Germinal center (tissue), 1 donor: ENCODE results near the gene SLC7A1.
A peak's percentile ranks its signal among the peaks of the same experiment; 100 is the strongest.

Experiments
- DNase-seq: peaks from one replicate; pipeline ENCODE4 v3.0.0; 2012; ENCODE audit warnings: mixed read lengths, low spot score

The SLC7A1 gene

GRCh38 chr13:29489650-29490560 lies 105.6 kb downstream of the SLC7A1 start:
- no peak for DNase-seq

GRCh38 chr13:29487466-29488454 lies 107.7 kb downstream of the SLC7A1 start:
- no peak for DNase-seq

GRCh38 chr13:29486551-29486950 lies 108.9 kb downstream of the SLC7A1 start:
- DNase-seq = no peak

GRCh38 chr13:29484796-29485195 lies 110.7 kb downstream of the SLC7A1 start:
- DNase-seq = no peak

GRCh38 chr13:29484236-29484635 lies 111.3 kb downstream of the SLC7A1 start:
- DNase-seq = peak; percentile 63

GRCh38 chr13:29483623-29484022 lies 111.9 kb downstream of the SLC7A1 start:
- no peak for DNase-seq

GRCh38 chr13:29483211-29483610 lies 112.3 kb downstream of the SLC7A1 start:
- DNase-seq = no peak

- no peak for DNase-seq
Observed at GRCh38 chr13:29482504-29482903, 113.0 kb downstream of the SLC7A1 start.

GRCh38 chr13:29481603-29482002 lies 113.9 kb downstream of the SLC7A1 start:
- no peak for DNase-seq

- no peak for DNase-seq
Observed at GRCh38 chr13:29480893-29481525, 114.5 kb downstream of the SLC7A1 start.

GRCh38 chr13:29479716-29480492 lies 115.6 kb downstream of the SLC7A1 start:
- no peak for DNase-seq

- DNase-seq = no peak
Observed at GRCh38 chr13:29476046-29476445, 119.4 kb downstream of the SLC7A1 start.

GRCh38 chr13:29474991-29475390 lies 120.5 kb downstream of the SLC7A1 start:
- DNase-seq = no peak

GRCh38 chr13:29473166-29473565 lies 122.3 kb downstream of the SLC7A1 start:
- no peak for DNase-seq

- peak; percentile 65 for DNase-seq
Observed at GRCh38 chr13:29472332-29472961, 123.0 kb downstream of the SLC7A1 start.

GRCh38 chr13:29471551-29471950 lies 123.9 kb downstream of the SLC7A1 start:
- no peak for DNase-seq

- no peak for DNase-seq
Observed at GRCh38 chr13:29465741-29466293, 129.7 kb downstream of the SLC7A1 start.

- no peak for DNase-seq
Observed at GRCh38 chr13:29464105-29464679, 131.3 kb downstream of the SLC7A1 start.

GRCh38 chr13:29459813-29460355 lies 135.6 kb downstream of the SLC7A1 start:
- DNase-seq = no peak
